NCI-H82 treated with DMSO at 0.1 percent for 48 hours (cell line): ENCODE measurements around the gene SCAI.
"Not testable (repeated sequence)": the region's sequence is repeated elsewhere in the genome, so short reads cannot be mapped to it uniquely, and the experiment has no call there.

Source experiments
- DNase-seq: peaks from one replicate; lab custom pipeline; 2025; ENCODE audit not compliant: unreplicated experiment; lab: John Stamatoyannopoulos, UW

SCAI gene

GRCh38 chr9:125043148-125043547, 100.2 kb downstream of the SCAI start:
- DNase-seq = no peak

- no peak for DNase-seq
Measured at GRCh38 chr9:125038166-125038565, 105.2 kb downstream of the SCAI start.

- no peak for DNase-seq
Measured at GRCh38 chr9:125028041-125028440, 115.3 kb downstream of the SCAI start.

- DNase-seq = no peak
Measured at GRCh38 chr9:125024917-125025316, 118.4 kb downstream of the SCAI start.

- no peak for DNase-seq
Measured at GRCh38 chr9:125021069-125021468, 122.3 kb downstream of the SCAI start.

GRCh38 chr9:125015655-125016054, 127.7 kb downstream of the SCAI start:
- not testable (repeated sequence) for DNase-seq

GRCh38 chr9:125012013-125012412, 131.3 kb downstream of the SCAI start:
- not testable (repeated sequence) for DNase-seq

- no peak for DNase-seq
Measured at GRCh38 chr9:125008599-125008998, 134.7 kb downstream of the SCAI start.

GRCh38 chr9:125003332-125003731, 140.0 kb downstream of the SCAI start:
- no peak for DNase-seq

- no peak for DNase-seq
Measured at GRCh38 chr9:124983698-124984097, 159.6 kb downstream of the SCAI start.

- DNase-seq = no peak
Measured at GRCh38 chr9:124980431-124980830, 162.9 kb downstream of the SCAI start.

GRCh38 chr9:124975131-124975530, 168.2 kb downstream of the SCAI start:
- DNase-seq = no peak

GRCh38 chr9:124973807-124974206, 169.5 kb downstream of the SCAI start:
- DNase-seq = no peak

GRCh38 chr9:124972241-124972770, 171.0 kb downstream of the SCAI start:
- no peak for DNase-seq

GRCh38 chr9:124969401-124969800, 173.9 kb downstream of the SCAI start:
- no peak for DNase-seq

- DNase-seq = no peak
Measured at GRCh38 chr9:124968238-124968637, 175.1 kb downstream of the SCAI start.

GRCh38 chr9:124965775-124966568, 177.4 kb downstream of the SCAI start:
- DNase-seq = not testable (repeated sequence)

- DNase-seq = peak; percentile 56
Measured at GRCh38 chr9:124964604-124965003, 178.7 kb downstream of the SCAI start.

GRCh38 chr9:124964056-124964455, 179.3 kb downstream of the SCAI start:
- no peak for DNase-seq

- no peak for DNase-seq
Measured at GRCh38 chr9:124960409-124960752, 182.9 kb downstream of the SCAI start.

GRCh38 chr9:124959671-124960408, 183.5 kb downstream of the SCAI start:
- not testable (repeated sequence) for DNase-seq

GRCh38 chr9:124954255-124954654, 189.1 kb downstream of the SCAI start:
- DNase-seq = no peak
